GM20431 (cell line): ENCODE data around the gene SCAI.
"Not testable (repeated sequence)": the region's sequence is repeated elsewhere in the genome, so short reads cannot be mapped to it uniquely, and the experiment has no call there.

Experiments
- in situ Hi-C: fragments of 300-500 bp; cut with MseI, MboI; formaldehyde crosslinking; loops from one replicate; pipeline ENCODE4 v1.15.0; 2020; ENCODE audit warnings: low sequenced_read_pairs; ENCODE audit not compliant: unreplicated experiment

Gene SCAI

GRCh38 chr9:125151730-125152129 is 8.4 kb upstream of the SCAI start:
- in situ Hi-C loops: no loop called here

- in situ Hi-C loops: no loop called here
These were observed 7.3 kb upstream of the SCAI start for GRCh38 chr9:125150349-125151245.

DNA sequence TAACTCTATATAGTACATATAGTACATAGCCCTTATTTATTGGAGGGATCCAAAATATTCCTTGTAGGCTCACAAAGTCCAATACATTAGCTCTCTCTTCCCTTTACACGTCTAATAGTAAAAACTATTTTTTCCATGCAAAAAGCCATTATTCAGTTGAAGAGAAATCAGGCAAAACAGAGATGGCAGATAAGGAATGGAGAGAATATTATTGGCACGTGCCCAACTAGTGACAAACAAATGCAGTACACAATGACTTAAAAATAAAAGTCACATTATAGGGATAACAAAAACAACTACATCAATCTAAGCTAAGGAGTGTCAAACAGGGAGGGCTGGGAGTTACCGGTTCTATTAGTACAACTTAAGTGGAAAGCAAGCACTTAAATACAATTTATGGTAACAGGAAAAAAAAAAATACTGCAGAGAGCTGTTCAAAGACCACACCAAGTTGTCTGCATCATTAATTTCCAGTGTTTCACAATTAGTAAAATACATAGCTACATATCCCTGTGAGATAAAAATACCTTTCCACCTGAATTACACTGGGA is 4.1 kb upstream of the SCAI start:
- in situ Hi-C loops: no loop called here

GRCh38 chr9:125146247-125146646 is 2.9 kb upstream of the SCAI start:
- in situ Hi-C loops: no loop called here

GRCh38 chr9:125145425-125145824 is 2.1 kb upstream of the SCAI start:
- in situ Hi-C loops: no loop called here

GRCh38 chr9:125142560-125143376 is 560 bp downstream of the SCAI start:
- in situ Hi-C loops: no loop called here

DNA sequence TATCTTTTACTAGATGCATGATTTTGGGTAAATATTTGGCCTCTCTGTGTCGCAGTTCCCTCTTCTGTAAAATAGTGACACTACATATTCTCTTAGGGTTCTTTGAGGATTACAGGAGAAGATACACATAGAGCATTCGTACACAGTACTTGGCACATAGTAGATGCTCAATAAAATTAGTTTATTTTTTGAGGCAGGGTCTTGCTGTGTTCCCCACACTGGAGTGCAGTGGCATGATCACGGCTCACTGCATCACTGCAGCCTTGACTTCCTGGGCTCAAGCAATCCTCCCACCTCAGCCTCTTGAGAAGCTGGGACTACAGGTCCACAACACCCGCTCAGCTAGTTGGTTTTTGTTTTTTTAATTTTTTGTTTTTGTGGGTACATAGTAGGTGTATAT is 1.6 kb downstream of the SCAI start:
- in situ Hi-C loops: no loop called here

- in situ Hi-C loops: no loop called here
These were observed 2.1 kb downstream of the SCAI start for GRCh38 chr9:125141251-125141650.

DNA sequence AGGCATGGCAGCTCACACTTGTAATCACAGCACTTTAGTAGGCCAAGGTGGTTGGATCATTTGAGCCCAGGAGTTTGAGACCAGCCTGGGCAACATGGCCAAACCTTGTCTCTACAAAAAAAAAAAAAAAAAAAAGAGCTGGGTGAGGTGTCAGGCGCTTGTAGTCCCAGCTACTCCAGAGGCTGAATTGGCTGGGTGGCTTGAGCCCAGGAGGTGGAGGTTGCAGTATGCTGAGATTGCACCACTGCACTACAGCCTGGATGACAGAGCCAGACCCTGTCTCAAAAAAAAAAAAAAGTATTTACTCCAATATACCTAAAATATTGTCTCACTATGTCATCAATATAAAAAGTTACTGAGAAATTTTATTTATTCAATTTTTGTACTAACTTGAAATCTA is 2.8 kb downstream of the SCAI start:
- in situ Hi-C loops: no loop called here

DNA sequence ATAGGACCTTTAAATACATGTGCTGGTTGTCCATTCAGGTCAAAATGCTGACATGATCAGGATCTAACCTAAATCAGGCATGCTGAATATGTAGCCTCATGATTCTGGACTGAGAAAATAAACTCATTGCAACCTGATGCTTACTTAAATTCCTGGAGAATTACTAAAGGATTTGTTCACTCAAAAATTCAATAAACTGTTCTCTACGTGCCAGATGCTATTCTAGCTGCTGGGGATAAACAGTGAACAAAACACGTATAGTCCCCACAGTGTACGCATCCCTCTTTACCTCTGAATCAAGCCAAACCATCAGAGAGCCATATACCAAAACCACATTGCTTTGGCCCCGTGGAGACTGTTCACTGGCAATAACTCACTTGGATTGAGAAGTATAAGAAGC is 6.1 kb downstream of the SCAI start:
- in situ Hi-C loops: no loop called here

- in situ Hi-C loops: no loop called here
These were observed 8.4 kb downstream of the SCAI start for GRCh38 chr9:125134976-125135375.

GRCh38 chr9:125133403-125134329 is 9.7 kb downstream of the SCAI start:
- in situ Hi-C loops: no loop called here

DNA sequence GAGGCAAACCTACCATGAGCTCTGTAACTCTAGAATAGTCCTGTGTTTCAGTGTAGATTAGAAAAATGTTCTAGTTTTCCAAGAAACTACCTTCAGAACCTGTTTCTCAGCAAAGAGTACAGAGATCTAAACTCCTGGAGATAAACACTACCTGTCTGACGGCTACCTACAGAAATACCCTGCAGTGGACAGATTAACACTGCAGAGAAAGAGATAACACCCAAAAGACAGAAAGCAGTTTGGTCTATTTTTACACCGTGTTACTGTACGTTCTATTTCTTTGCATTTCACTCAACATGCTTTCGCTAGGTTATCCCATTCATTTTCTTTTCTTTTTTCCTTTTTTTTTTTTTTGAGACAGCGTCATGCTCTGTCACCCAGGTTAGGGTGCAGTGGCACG is 11.6 kb downstream of the SCAI start:
- in situ Hi-C loops: no loop called here

- in situ Hi-C loops: no loop called here
These were observed 17.1 kb downstream of the SCAI start for GRCh38 chr9:125126019-125126746.

- in situ Hi-C loops: no loop called here
These were observed 17.8 kb downstream of the SCAI start for GRCh38 chr9:125125523-125125922.

- in situ Hi-C loops: no loop called here
These were observed 22.2 kb downstream of the SCAI start for GRCh38 chr9:125121146-125121545.

- in situ Hi-C loops: no loop called here
These were observed 23.6 kb downstream of the SCAI start for GRCh38 chr9:125119643-125120286.

- in situ Hi-C loops: not testable (repeated sequence)
These were observed 24.6 kb downstream of the SCAI start for GRCh38 chr9:125118696-125119095.

- in situ Hi-C loops: not testable (repeated sequence)
These were observed 28.8 kb downstream of the SCAI start for GRCh38 chr9:125114503-125114902.
